Endothelial cell of umbilical vein (primary cell): ENCODE results near the gene CPNE9. TPM values are rescaled to one million over a fixed set of nuclear protein-coding genes. Genes with fewer than 3 reads are reported as not detected.

ENCODE experiments used
- BruUV-seq: library from RNA; stranded (reverse); fragments of 400-500 nt; replicated peaks from 2 replicates; lab custom pipeline; 2021; lab: Mats Ljungman, UMichigan
- CTCF ChIA-PET: fragments of 300-600, 350-600 bp; sonication (Branson Sonifier 250); formaldehyde crosslinking; loops from one replicate; lab custom pipeline; 2021; ENCODE audit warnings: antibody characterized with exemption, inconsistent platforms; lab: Charles Lee
- POLR2A ChIA-PET: fragments of 300-600, 350-600 bp; sonication (Branson Sonifier 250); formaldehyde crosslinking; loops from one replicate; lab custom pipeline; 2021; ENCODE audit warnings: antibody characterized with exemption, inconsistent platforms; lab: Charles Lee
- DNase-seq: peaks from one replicate; pipeline ENCODE4 v3.0.0-alpha.2; 2011; ENCODE audit warnings: low read depth, low spot score
- FAIRE-seq: peaks from 2 replicates; lab custom pipeline; 2011; peaks lifted over from hg19 to GRCh38; lab: Jason Lieb, UNC
- H2AFZ ChIP-seq: 2 replicates; pipeline ENCODE4 v1.6.0; 2012; ENCODE audit warnings: low read depth, low read length, control low read depth, inconsistent platforms
- H3K27ac ChIP-seq: 2 replicates; pipeline ENCODE4 v1.5.1; 2011; ENCODE audit warnings: low read depth, mild to moderate bottlenecking, control low read depth, low read length, moderate library complexity; ENCODE audit not compliant: insufficient read depth
- H3K27me3 ChIP-seq, 2 experiments: 2 replicates each; pipeline versions ENCODE4 v1.6.0 to v1.6.1; 2011; ENCODE audit warnings: low read length in 2 of 2, mixed read lengths in 1 of 2; ENCODE audit not compliant: control insufficient read depth in 2 of 2, insufficient read depth in 2 of 2
- H3K36me3 ChIP-seq, 2 experiments: 2 replicates in 1 of 2; 3 replicates in 1 of 2; pipeline ENCODE4 v1.5.1; 2011; ENCODE audit warnings: low read length in 2 of 2, mild to moderate bottlenecking in 1 of 2, moderate library complexity in 1 of 2; ENCODE audit not compliant: control insufficient read depth in 2 of 2, insufficient read depth in 2 of 2; ENCODE audit errors: extremely low read depth in 1 of 2
- H3K4me1 ChIP-seq: 3 replicates; pipeline ENCODE4 v1.5.1; 2011; ENCODE audit warnings: mild to moderate bottlenecking, low read length; ENCODE audit not compliant: control insufficient read depth, insufficient read depth; ENCODE audit errors: extremely low read depth
- H3K4me2 ChIP-seq: 2 replicates; pipeline ENCODE4 v1.6.1; 2011; ENCODE audit warnings: low read length, control low read depth, mixed read lengths; ENCODE audit not compliant: insufficient read depth
- H3K4me3 ChIP-seq, 3 experiments: fragments of 200-600 bp in 1 of 3; sonication (generic), shearing (Covaris generic) in 1 of 3; replicated peaks in 1 of 3; 2 replicates each; pipeline ENCODE4 v1.5.1; 2011 to 2016; ENCODE audit warnings: control low read depth in 3 of 3, low read length in 3 of 3, mild to moderate bottlenecking in 2 of 3, inconsistent platforms in 1 of 3, low read depth in 1 of 3, moderate library complexity in 1 of 3; ENCODE audit not compliant: insufficient read depth in 1 of 3
- H3K79me2 ChIP-seq: 2 replicates; pipeline ENCODE4 v1.6.0; 2012; ENCODE audit warnings: low read length, inconsistent platforms; ENCODE audit not compliant: control insufficient read depth, insufficient read depth
- H3K9ac ChIP-seq: replicated peaks from 2 replicates; pipeline ENCODE3; 2011; ENCODE audit warnings: low read length, control low read depth; ENCODE audit not compliant: insufficient read depth; ENCODE audit errors: extremely low read depth
- H3K9me1 ChIP-seq: replicated peaks from 3 replicates; pipeline ENCODE4 v1.6.0; 2011; ENCODE audit warnings: mild to moderate bottlenecking, low read length; ENCODE audit not compliant: control insufficient read depth, insufficient read depth; ENCODE audit errors: extremely low read depth
- H3K9me3 ChIP-seq: replicated peaks from 2 replicates; pipeline ENCODE4 v1.5.1; 2012; ENCODE audit warnings: low read length, inconsistent platforms; ENCODE audit not compliant: control insufficient read depth, insufficient read depth
- H4K20me1 ChIP-seq: replicated peaks from 2 replicates; pipeline ENCODE3; 2011; ENCODE audit warnings: mild to moderate bottlenecking, low read length; ENCODE audit not compliant: control insufficient read depth, insufficient read depth; ENCODE audit errors: extremely low read depth
- CTCF ChIP-seq, 2 donors: IDR thresholded peaks; 1 replicate in 1 of 2; 2 replicates in 1 of 2; pipeline ENCODE4 v1.5.1; 2011; ENCODE audit warnings: low read length in 2 of 2, mild to moderate bottlenecking in 2 of 2, moderate library complexity in 2 of 2, control low read depth in 1 of 2, inconsistent platforms in 1 of 2, low read depth in 1 of 2; ENCODE audit not compliant: insufficient read depth in 1 of 2; ENCODE audit errors: extremely low read depth in 1 of 2
- EZH2 ChIP-seq: IDR thresholded peaks from 2 replicates; pipeline ENCODE4 v1.6.1; 2012; ENCODE audit warnings: borderline replicate concordance, low read depth, mild to moderate bottlenecking, moderate library complexity, low read length, inconsistent platforms; ENCODE audit not compliant: severe bottlenecking
- FOS ChIP-seq: IDR thresholded peaks from 2 replicates; pipeline ENCODE4 v1.6.1; 2011; ENCODE audit warnings: mild to moderate bottlenecking, low read length, moderate library complexity, borderline replicate concordance; ENCODE audit not compliant: insufficient read depth
- GATA2 ChIP-seq: IDR thresholded peaks from 2 replicates; pipeline ENCODE4 v1.7.0; 2011; ENCODE audit warnings: low read depth, mild to moderate bottlenecking, moderate library complexity, mixed read lengths, low read length; ENCODE audit not compliant: insufficient read length, insufficient read depth
- JUN ChIP-seq: IDR thresholded peaks from 2 replicates; pipeline ENCODE4 v1.6.1; 2011; ENCODE audit warnings: borderline replicate concordance, low read depth; ENCODE audit not compliant: insufficient read length, insufficient read depth
- MAX ChIP-seq: IDR thresholded peaks from 2 replicates; pipeline ENCODE4 v1.6.1; 2011; ENCODE audit not compliant: insufficient read depth, insufficient read length
- MYC ChIP-seq: IDR thresholded peaks from one replicate; pipeline ENCODE4 v1.6.1; 2011; ENCODE audit warnings: mild to moderate bottlenecking, low read depth, low read length
- POLR2A ChIP-seq: IDR thresholded peaks from 2 replicates; pipeline ENCODE4 v1.6.1; 2012; ENCODE audit warnings: low read depth, mild to moderate bottlenecking, control low read depth, low read length
- POLR2AphosphoS5 ChIP-seq: IDR thresholded peaks from 2 replicates; pipeline ENCODE4 v1.6.1; 2012; ENCODE audit warnings: low read depth, mild to moderate bottlenecking, control low read depth, low read length, moderate library complexity; ENCODE audit not compliant: insufficient read depth
- dilution Hi-C: fragments of 300-500 bp; cut with MboI; formaldehyde crosslinking; loops from one replicate; pipeline ENCODE4 v1.15.0; 2019; ENCODE audit warnings: low sequenced_read_pairs; ENCODE audit not compliant: extremely low pct_ligation_motif_present
- intact Hi-C: fragments of 100-400 bp; cut with micrococcal nuclease; formaldehyde crosslinking; loops from one replicate; pipeline ENCODE4 v1.10.0; 2022
- polyA plus RNA-seq, 4 experiments: library from polyadenylated mRNA; depleted of rRNA in 3 of 4; stranded (reverse) in 3 of 4; unstranded in 1 of 4; fragments of >200 nt; gene quantifications; 2 replicates each; pipeline versions ENCODE4 v1.2.1 to v1.2.3, GENCODE V29; 2011 to 2012; ENCODE audit warnings: missing spikeins in 1 of 4
- total RNA-seq: library from RNA; stranded (reverse); gene quantifications from 2 replicates; pipeline ENCODE4 v1.2.3, GENCODE V29; 2021

Gene CPNE9
- total and polyA plus RNA-seq, 2 donors (not counting 3 experiments of a cell fraction or from before 2014, with no cell fraction given), result not detected

- FAIRE-seq, result no peak
- Histone ChIP-seq H3K9me3 (no peaks in the 10 kb centered on the region), H3K36me3 (peaks cover 17 to 25% of the 10 kb centered on the region in 2 experiments), H3K4me2 (no peak overlapping the region), H4K20me1 (no peaks in the 10 kb centered on the region), H3K9me1 (no peaks in the 10 kb centered on the region), H3K27ac (no peak overlapping the region), H3K27me3 (no peaks in the 10 kb centered on the region), H3K79me2 (no peaks in the 10 kb centered on the region), H2AFZ (no peak overlapping the region), H3K4me3 (no peak overlapping the region), H3K9ac (no peak overlapping the region), H3K4me1 (peaks cover 15% of the 10 kb centered on the region)
- dilution Hi-C loops (no loop called here), intact Hi-C loops (no loop called here)
- BruUV-seq, result no TSS peak
- CTCF ChIA-PET, result no interaction called here
- no peak for TF ChIP-seq CTCF (IDR thresholded peaks at IDR 0.05; ENCODE audit: extremely low read depth in 1 of 2, insufficient read depth in 1 of 2, low read depth in 1 of 2, low read length in 2 of 2)
- TF ChIP-seq JUN, result no peak
- TF ChIP-seq MYC, result no peak
- no peak for TF ChIP-seq GATA2
- no peak for TF ChIP-seq FOS
- TF ChIP-seq MAX, result no peak
- TF ChIP-seq EZH2, result no peak
- TF ChIP-seq POLR2AphosphoS5, result no peak
- no peak for TF ChIP-seq POLR2A
- no peak for DNase-seq
- POLR2A ChIA-PET, result no interaction called here
Measured at GRCh38 chr3:9673752-9674151, 29.9 kb upstream of the CPNE9 start.
